Chondrocyte (in vitro differentiated cells): Measurements from ENCODE around the gene MAGI3. TPM values are rescaled to one million over a fixed set of nuclear protein-coding genes. Genes with fewer than 3 reads are reported as not detected.

Source experiments
- DNase-seq: peaks from one replicate; pipeline ENCODE4 v3.0.0; 2021; ENCODE audit warnings: mixed read lengths, low spot score
- H3K27ac Mint-ChIP-seq: one replicate; pipeline ENCODE4 v1.8.0; 2021; ENCODE audit warnings: mild to moderate bottlenecking, moderate library complexity, mixed read lengths; ENCODE audit not compliant: unreplicated experiment
- H3K27me3 Mint-ChIP-seq: 2 replicates; pipeline ENCODE4 v1.8.0; 2021; ENCODE audit warnings: low read depth, mixed read lengths
- H3K36me3 Mint-ChIP-seq: 2 replicates; pipeline ENCODE4 v1.8.0; 2021; ENCODE audit warnings: low read depth, mixed read lengths
- H3K4me1 Mint-ChIP-seq: 2 replicates; pipeline ENCODE4 v1.8.0; 2021; ENCODE audit warnings: low read depth, mild to moderate bottlenecking, mixed read lengths
- H3K4me3 Mint-ChIP-seq: one replicate; pipeline ENCODE4 v1.8.0; 2021; ENCODE audit warnings: mild to moderate bottlenecking, moderate library complexity, mixed read lengths; ENCODE audit not compliant: unreplicated experiment
- H3K9me3 Mint-ChIP-seq: 2 replicates; pipeline ENCODE4 v1.8.0; 2021; ENCODE audit warnings: low read depth, mixed read lengths
- CTCF ChIP-seq: fragments of 200-600 bp; sonication (generic); IDR thresholded peaks from 2 replicates; pipeline ENCODE4 v1.5.0; 2021; ENCODE audit warnings: antibody characterized with exemption, mild to moderate bottlenecking, moderate library complexity
- total RNA-seq: library from RNA; stranded (reverse); gene quantifications from 3 replicates; pipeline ENCODE4 v1.2.1, GENCODE V29; 2021

The MAGI3 gene
- total RNA-seq, 1 donor from 2014 or later, result 8.8 TPM

- Mint-ChIP-seq H3K27me3 (no peaks in the 10 kb centered on the region), H3K36me3 (peaks cover 14% of the 10 kb centered on the region), H3K4me1 (no peaks in the 10 kb centered on the region), H3K4me3 (no peak overlapping the region), H3K9me3 (peaks cover 8% of the 10 kb centered on the region), H3K27ac (no peak overlapping the region)
- no peak for DNase-seq
- TF ChIP-seq CTCF, result no peak
These were observed 279.7 kb downstream of the MAGI3 start for GRCh38 chr1:113669988-113670387.

GRCh38 chr1:113670650-113671049, 280.3 kb downstream of the MAGI3 start:
- H3K27me3 Mint-ChIP-seq, result no peaks in the 10 kb centered on the region
- H3K36me3 Mint-ChIP-seq, result peaks cover 16% of the 10 kb centered on the region
- H3K4me3 Mint-ChIP-seq, result no peak overlapping the region
- TF ChIP-seq CTCF, result no peak
- no peak for DNase-seq
- H3K9me3 Mint-ChIP-seq, result peaks cover 8% of the 10 kb centered on the region
- no peaks in the 10 kb centered on the region for H3K4me1 Mint-ChIP-seq
- no peak overlapping the region for H3K27ac Mint-ChIP-seq

- peaks cover 7% of the 10 kb centered on the region for H3K36me3 Mint-ChIP-seq
- no peaks in the 10 kb centered on the region for H3K27me3 Mint-ChIP-seq
- H3K9me3 Mint-ChIP-seq, result no peaks in the 10 kb centered on the region
- H3K27ac Mint-ChIP-seq, result no peak overlapping the region
- H3K4me1 Mint-ChIP-seq, result peaks cover 7% of the 10 kb centered on the region
- TF ChIP-seq CTCF, result no peak
- no peak for DNase-seq
- H3K4me3 Mint-ChIP-seq, result no peak overlapping the region
These were observed 282.2 kb downstream of the MAGI3 start for GRCh38 chr1:113672491-113672890.

GRCh38 chr1:113674591-113674990, 284.3 kb downstream of the MAGI3 start:
- H3K36me3 Mint-ChIP-seq, result peaks cover 5% of the 10 kb centered on the region
- H3K4me3 Mint-ChIP-seq, result no peak overlapping the region
- H3K27me3 Mint-ChIP-seq, result no peaks in the 10 kb centered on the region
- H3K9me3 Mint-ChIP-seq, result no peaks in the 10 kb centered on the region
- TF ChIP-seq CTCF, result no peak
- H3K4me1 Mint-ChIP-seq, result peaks cover 13% of the 10 kb centered on the region
- H3K27ac Mint-ChIP-seq, result no peak overlapping the region
- no peak for DNase-seq

- Mint-ChIP-seq H3K9me3 (no peaks in the 10 kb centered on the region), H3K4me3 (no peak overlapping the region), H3K27me3 (no peaks in the 10 kb centered on the region), H3K27ac (no peak overlapping the region), H3K4me1 (peaks cover 13% of the 10 kb centered on the region), H3K36me3 (peaks cover 5% of the 10 kb centered on the region)
- TF ChIP-seq CTCF, result no peak
- no peak for DNase-seq
These were observed 285.0 kb downstream of the MAGI3 start for GRCh38 chr1:113675302-113675701.
